ENCODE results near the gene UBL7. TPM values are rescaled to one million over a fixed set of nuclear protein-coding genes. Genes with fewer than 3 reads are reported as not detected.

The UBL7 gene
- total RNA-seq (2022; extraction: Qiagen RNA extraction; ENCODE audit: low read depth) = 38.8 to 45.0 TPM (median 42.4 TPM) in 5 replicates

GRCh38 chr15:74460871-74461846, at the start of gene UBL7:
Gene UBL7 (minus strand): TSS chr15:74461160. CDS start chr15:74458867, 2,293 bp downstream.

GRCh38 chr15:74433592-74434262, 27.2 kb downstream of the UBL7 start, which contains the start of gene SEMA7A:
Gene SEMA7A (minus strand): TSS chr15:74433958. CDS start chr15:74433918, 40 bp downstream.

Other genes with a start within 250 kb of the UBL7 start
- gene CCDC33, start 224.8 kb downstream of the UBL7 start, total RNA-seq (2022; extraction: Qiagen RNA extraction; ENCODE audit: low read depth) = 5.7 to 8.6 TPM (median 7.2 TPM) in 5 replicates
- gene CYP11A1, start 93.5 kb downstream of the UBL7 start, total RNA-seq (2022; extraction: Qiagen RNA extraction; ENCODE audit: low read depth) = not detected in 5 replicates
- 1.9 to 2.7 TPM (median 2.1 TPM) in 5 replicates for gene SEMA7A, start 27.2 kb downstream of the UBL7 start, total RNA-seq (2022; extraction: Qiagen RNA extraction; ENCODE audit: low read depth)
- gene ARID3B, start 80.1 kb upstream of the UBL7 start, total RNA-seq (2022; extraction: Qiagen RNA extraction; ENCODE audit: low read depth) = 3.2 to 4.5 TPM (median 3.8 TPM) in 5 replicates
- gene CLK3, start 154.7 kb upstream of the UBL7 start, total RNA-seq (2022; extraction: Qiagen RNA extraction; ENCODE audit: low read depth) = 35.2 to 40.6 TPM (median 36.7 TPM) in 5 replicates
- gene EDC3, start 234.9 kb upstream of the UBL7 start, total RNA-seq (2022; extraction: Qiagen RNA extraction; ENCODE audit: low read depth) = 17.9 to 22.5 TPM (median 20.1 TPM) in 5 replicates

Measured in A549 treated with ZK216348 at 1 μM for 4 hours (cell line).